GM12892 (cell line): ENCODE data around the gene COX19.

ENCODE experiments used
- POLR2A ChIP-seq: IDR thresholded peaks from 2 replicates; pipeline ENCODE4 v1.6.1; 2011; ENCODE audit warnings: low read depth, low read length, control low read depth
- POLR2AphosphoS5 ChIP-seq: IDR thresholded peaks from 2 replicates; pipeline ENCODE4 v1.6.1; 2011; ENCODE audit warnings: low read depth, low read length, control low read depth

DNA sequence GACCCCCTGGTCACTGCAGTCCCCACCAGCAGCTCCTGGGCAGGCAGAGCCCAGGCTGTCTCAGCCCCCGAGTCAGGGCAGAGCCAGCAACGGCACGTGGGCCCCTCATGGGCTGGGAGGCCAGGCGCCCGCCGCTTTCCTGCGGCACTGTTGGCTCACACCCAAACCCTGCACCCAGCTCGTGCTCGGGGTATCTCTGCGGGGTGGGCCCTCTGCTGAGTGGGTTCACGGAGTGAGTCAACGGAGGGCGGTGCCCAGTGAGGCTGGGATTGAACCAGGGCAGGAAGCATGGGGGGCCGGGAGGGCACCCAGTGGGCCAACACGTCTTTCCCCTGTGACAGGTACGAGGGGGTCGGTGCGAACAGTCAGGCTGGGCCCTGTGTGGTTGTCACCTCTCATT, 49.7 kb downstream of the COX19 start:
- TF ChIP-seq POLR2A = no peak
- TF ChIP-seq POLR2AphosphoS5 = no peak
